Activated CD8-positive, alpha-beta memory T cell treated with anti-CD3 and anti-CD28 coated beads, Interleukin-2, amount 50 U/mL, for 4 hours (primary cell): ENCODE results near the gene UGT1A10.
"Not testable (repeated sequence)": the region's sequence is repeated elsewhere in the genome, so short reads cannot be mapped to it uniquely, and the experiment has no call there.

Experiments used
- DNase-seq: peaks from one replicate; pipeline ENCODE4 v3.0.0-alpha.2; 2020

Gene UGT1A10

GRCh38 chr2:233746475-233747282 lies 110.4 kb downstream of the UGT1A10 start:
- no peak for DNase-seq

DNA sequence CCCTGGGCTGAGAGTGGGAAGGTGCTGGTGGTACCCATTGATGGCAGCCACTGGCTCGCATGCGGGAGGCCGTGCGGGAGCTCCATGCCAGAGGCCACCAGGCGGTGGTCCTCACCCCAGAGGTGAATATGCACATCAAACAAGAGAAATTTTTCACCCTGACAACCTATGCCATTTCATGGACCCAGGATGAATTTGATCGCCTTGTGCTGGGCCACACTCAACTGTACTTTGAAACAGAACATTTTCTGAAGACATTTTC lies 111.0 kb downstream of the UGT1A10 start:
- DNase-seq, result no peak

GRCh38 chr2:233750689-233751088 lies 114.4 kb downstream of the UGT1A10 start:
- DNase-seq, result not testable (repeated sequence)

GRCh38 chr2:233751212-233752009 lies 115.2 kb downstream of the UGT1A10 start:
- DNase-seq, result not testable (repeated sequence)

- no peak for DNase-seq
These were observed 118.8 kb downstream of the UGT1A10 start for GRCh38 chr2:233754872-233755611.

- no peak for DNase-seq
These were observed 120.3 kb downstream of the UGT1A10 start for GRCh38 chr2:233756429-233757081.

DNA sequence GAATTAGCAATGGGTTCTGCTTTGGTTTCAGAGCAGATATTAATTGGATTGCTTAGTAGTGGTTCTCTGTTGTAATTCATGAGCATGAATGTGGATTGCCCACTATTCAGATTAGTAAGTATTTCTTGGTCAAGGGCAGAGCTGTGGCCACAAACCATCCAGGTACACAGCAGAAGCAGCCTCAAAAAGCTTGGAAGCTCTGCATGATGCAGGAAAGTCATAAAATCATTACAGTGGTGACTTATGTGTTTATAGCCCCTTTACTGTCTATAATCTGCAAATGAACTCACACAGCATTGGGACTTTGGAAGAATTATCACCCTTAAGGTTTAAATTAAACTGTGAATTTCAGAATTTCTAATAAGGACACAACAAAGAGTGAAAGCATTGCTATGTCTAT lies 121.9 kb downstream of the UGT1A10 start:
- no peak for DNase-seq

GRCh38 chr2:233758849-233759248 lies 122.6 kb downstream of the UGT1A10 start:
- DNase-seq, result no peak

- no peak for DNase-seq
These were observed 123.8 kb downstream of the UGT1A10 start, which contains the start of gene UGT1A1 for GRCh38 chr2:233760043-233760442. TSS of gene UGT1A1 (plus strand) at chr2:233760270. CDS start at chr2:233760288, 18 bp downstream.

GRCh38 chr2:233761040-233761769 lies 125.0 kb downstream of the UGT1A10 start:
- no peak for DNase-seq

DNA sequence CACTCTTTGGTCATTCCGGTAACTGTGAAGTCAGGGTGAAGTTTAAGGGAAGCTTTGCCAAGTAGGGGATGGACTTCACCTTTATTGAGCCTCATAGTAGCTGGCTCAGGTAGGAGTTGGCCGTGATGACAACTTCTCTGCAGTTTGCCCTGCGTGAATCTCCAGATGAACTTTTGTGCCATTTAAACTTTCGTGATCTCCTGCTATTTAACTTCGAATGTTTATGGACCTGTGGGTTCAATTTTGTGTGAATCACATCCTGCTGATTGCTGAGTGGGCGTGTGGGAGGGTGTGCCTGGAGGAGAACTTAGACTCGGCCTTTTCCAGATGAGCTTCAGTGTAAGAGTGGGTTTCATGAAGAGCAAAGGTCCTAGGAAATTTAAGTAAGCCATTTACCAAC lies 128.0 kb downstream of the UGT1A10 start:
- DNase-seq, result no peak

- DNase-seq, result no peak
These were observed 128.5 kb downstream of the UGT1A10 start for GRCh38 chr2:233764761-233765160.

GRCh38 chr2:233766416-233766815 lies 130.2 kb downstream of the UGT1A10 start:
- no peak for DNase-seq

- no peak for DNase-seq
These were observed 131.8 kb downstream of the UGT1A10 start for GRCh38 chr2:233768076-233768475.

DNA sequence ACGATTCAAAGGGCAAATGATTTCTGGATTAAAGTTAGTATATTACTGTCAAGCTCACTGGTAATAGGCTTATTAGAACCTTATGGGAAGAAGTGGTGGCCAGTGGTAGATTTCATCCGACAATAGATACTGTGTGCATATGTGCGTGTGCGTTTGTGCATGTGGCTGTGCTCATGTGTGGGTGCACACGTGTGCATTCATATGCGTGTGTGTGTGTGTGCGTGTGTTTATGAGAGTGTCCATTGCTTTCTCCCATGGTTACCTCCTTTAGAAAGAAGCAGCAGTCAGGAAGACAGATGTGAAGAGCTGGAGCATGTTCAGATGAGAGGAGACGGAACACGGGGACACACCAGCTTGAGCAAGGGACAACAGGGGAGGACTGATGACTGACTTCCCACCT lies 133.0 kb downstream of the UGT1A10 start:
- no peak for DNase-seq

DNA sequence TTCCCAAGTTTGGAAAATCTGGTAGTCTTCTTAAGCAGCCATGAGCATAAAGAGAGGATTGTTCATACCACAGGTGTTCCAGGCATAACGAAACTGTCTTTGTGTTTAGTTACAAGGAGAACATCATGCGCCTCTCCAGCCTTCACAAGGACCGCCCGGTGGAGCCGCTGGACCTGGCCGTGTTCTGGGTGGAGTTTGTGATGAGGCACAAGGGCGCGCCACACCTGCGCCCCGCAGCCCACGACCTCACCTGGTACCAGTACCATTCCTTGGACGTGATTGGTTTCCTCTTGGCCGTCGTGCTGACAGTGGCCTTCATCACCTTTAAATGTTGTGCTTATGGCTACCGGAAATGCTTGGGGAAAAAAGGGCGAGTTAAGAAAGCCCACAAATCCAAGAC lies 135.9 kb downstream of the UGT1A10 start:
- DNase-seq, result no peak

GRCh38 chr2:233772583-233772982 lies 136.3 kb downstream of the UGT1A10 start:
- no peak for DNase-seq

- no peak for DNase-seq
These were observed 137.6 kb downstream of the UGT1A10 start for GRCh38 chr2:233773854-233774253.

DNA sequence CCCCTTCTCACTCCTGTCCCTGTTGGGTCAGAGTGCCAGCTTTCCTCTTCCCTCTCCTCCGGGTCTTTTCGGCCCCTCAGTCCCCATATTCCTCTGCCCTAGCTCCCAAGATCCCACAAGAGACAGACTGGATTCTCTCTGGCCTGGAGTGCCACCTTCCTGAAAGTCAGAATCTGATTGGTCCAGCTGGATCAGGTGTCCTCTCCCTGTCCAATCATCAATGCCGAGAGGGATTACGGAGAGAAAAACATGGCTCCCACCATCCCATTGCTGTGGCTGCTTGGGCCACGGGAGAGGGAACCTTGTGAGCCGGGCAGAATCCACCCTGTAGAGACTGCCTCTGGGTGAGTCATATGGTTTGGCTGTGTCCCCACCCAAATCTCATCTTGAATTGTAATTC lies 139.2 kb downstream of the UGT1A10 start:
- DNase-seq, result no peak

DNA sequence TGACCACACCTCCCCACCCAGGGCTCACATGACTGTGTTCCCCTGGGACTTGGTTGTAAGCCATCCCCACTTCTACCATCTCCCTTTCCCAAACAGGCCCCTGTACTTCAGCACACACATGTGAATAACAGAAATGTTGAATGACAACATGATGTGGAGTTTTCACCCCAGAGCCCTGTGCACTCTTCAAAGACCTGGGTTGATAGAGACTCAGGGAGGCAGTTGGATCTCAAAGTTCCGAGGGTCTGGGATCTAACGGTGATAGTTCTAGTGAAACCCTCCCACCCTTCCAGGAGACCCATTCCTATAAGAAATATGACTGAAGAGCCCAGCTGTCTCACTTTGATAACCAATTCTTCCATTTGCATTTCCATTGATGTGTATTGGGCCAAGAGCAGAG lies 141.8 kb downstream of the UGT1A10 start, which contains the start of gene MROH2A:
Gene MROH2A (plus strand): TSS at position 301 of the 400 bp plus-strand sequence. CDS start 1,029 bp downstream, outside the sequence.
- DNase-seq, result no peak

GRCh38 chr2:233779722-233780121 lies 143.5 kb downstream of the UGT1A10 start:
- no peak for DNase-seq

GRCh38 chr2:233780771-233781170 lies 144.5 kb downstream of the UGT1A10 start:
- DNase-seq, result no peak
